Fibroblast of skin of scalp (primary cell): ENCODE data around the gene CPSF3. TPM values are rescaled to one million over a fixed set of nuclear protein-coding genes. Genes with fewer than 3 reads are reported as not detected.

Experiments used
- DNase-seq: peaks from one replicate; pipeline ENCODE4 v3.0.0-alpha.2; 2013
- polyA plus RNA-seq, 2 experiments: library from polyadenylated mRNA; unstranded; fragments of 120-200 nt; gene quantifications; one replicate each; pipeline ENCODE4 v1.2.1, GENCODE V29; 2013; ENCODE audit not compliant: insufficient read length in 2 of 2

Gene CPSF3
- polyA plus RNA-seq (2013, experiment 1 of 2; ENCODE audit: insufficient read length), result 36.8 TPM
- 43.2 TPM for polyA plus RNA-seq (2013, experiment 2 of 2; ENCODE audit: insufficient read length)

DNA sequence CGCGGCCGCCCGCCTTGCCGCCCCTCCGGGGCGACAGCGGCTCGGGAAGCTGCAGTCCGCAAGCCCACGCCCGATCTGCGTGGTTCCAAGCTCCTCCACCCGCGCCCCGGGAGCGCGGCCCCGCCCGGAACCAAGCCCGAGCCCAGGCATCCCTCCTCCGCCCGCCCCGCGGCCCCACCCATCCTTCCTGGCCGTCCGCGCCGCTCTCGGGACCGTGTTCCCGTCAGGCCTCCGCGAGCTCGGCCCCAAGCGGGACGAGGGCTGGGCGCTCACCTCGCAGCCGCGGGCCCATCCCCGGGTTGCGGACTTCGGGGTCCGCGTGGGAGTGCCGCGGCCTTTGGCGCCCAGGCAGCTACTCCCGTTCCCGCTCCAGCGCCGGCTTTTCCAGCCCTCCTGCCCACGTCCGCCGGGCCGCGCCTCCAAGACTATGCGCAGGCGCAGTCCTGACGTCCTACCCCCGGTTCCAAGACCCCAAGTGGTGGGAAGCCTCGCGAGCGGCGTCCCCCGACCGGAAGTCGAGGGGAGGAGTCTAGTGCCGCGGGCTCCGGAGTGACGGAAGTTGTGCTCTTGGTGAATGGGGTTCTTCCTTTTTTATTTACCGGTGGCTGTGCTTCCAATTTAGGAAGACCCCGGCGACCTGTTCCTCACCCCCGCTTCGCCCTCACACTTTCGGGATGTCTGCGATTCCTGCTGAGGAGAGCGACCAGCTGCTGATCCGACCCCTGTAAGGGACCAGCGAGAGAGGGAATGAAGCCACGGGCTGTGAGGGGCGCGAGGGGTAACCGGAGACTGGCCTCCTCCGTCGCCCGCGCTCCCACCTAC lies at the start of gene CPSF3, which contains the start of gene ITGB1BP1:
Gene CPSF3 (plus strand): TSS at position 555 of the 822 bp plus-strand sequence. CDS start 120 bp downstream, at position 675.
Gene ITGB1BP1 (minus strand): TSS at position 429 of the 822 bp plus-strand sequence. CDS start 4,831 bp downstream, outside the sequence.
- peak; percentile 98 for DNase-seq

DNA sequence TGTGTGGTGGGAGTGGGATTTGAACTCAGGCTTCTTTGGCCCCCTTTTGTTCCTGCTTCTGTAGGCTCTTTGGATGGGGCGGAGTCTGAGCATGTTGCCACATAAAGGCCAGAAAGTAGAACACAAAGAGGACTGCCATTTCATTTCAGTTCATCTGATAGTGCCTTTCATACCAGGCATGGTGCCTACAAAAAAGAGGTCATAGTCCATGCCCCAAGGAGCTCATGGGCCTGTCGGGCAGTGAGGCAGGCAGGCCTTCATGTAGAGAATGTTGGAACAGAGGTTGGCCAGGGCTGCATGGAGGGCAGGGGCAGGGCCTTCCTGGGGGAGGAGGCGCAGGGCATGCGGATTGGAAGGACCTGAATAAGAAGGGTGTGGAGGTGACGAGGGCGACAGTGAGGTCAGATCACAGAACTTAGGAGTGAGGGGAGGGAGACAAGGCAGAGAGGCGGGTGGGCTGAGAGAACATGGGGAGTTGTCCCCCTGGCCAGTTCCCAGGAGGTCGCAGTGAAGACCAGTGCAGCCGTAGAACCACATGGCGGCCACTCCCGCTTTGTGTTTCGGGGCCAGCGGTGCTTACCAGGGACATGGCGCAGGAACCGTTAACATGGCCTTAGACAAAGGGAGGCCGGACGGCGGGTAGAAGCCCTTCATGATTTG lies 49.3 kb upstream of the CPSF3 start:
- DNase-seq, result no peak

DNA sequence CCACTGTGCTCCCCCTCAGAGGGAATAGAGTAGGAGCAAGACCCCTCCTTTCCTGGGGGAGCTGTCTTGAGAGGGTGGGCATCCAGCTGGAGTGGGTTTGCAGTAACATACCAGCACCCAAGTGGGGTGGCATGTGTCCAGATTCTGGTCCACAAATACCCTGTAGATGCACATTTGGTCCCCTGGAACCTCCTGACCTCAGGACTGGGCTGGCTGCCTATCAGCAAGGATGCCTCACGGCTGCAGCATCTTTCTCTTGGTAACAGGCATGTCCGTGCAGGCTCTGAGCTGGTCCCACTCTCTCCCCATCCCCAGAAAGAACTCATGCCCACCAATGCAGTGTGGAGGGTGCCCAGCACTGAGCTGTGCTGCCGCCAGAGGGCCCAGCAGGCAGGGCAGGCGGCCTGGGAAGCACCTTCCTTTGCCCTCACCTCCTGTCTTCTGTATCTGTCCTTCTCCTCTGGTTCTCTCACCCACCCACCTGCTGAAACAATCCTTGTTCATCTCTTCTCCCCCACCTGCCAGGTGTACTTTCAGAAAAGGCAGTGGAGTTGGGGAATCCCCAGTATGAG lies 47.5 kb upstream of the CPSF3 start:
- DNase-seq, result no peak

DNA sequence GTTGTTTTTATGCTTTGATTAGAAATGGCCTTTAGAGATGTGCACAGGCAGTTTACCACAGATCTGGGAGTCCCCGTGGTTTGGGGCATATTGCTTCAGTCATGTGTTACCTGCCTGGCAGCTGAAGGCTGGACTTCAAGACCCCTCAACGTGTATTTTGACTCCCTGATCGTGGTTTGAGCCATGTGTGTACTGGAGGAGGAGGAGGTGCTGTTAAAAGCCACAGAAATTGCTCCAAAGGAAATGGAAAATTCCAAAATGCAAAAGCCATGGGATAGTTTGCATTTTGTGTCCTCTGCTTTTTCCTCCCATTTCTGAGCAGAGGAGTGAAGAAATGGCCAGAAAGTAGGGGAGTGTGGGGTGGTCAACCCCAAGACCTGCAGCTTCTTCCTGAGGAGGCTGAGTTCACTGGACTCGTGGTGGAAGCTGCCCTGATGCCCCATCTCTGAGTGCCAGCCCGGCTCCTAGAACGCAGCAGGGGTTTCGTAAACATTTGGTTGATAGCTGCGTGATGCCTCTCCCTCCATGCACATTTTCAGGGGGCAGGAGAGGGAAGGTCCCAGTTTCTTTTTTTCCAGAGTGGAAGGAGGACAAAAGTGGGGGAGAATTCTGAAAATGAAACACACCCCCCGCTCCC lies 45.9 kb upstream of the CPSF3 start:
- no peak for DNase-seq

DNA sequence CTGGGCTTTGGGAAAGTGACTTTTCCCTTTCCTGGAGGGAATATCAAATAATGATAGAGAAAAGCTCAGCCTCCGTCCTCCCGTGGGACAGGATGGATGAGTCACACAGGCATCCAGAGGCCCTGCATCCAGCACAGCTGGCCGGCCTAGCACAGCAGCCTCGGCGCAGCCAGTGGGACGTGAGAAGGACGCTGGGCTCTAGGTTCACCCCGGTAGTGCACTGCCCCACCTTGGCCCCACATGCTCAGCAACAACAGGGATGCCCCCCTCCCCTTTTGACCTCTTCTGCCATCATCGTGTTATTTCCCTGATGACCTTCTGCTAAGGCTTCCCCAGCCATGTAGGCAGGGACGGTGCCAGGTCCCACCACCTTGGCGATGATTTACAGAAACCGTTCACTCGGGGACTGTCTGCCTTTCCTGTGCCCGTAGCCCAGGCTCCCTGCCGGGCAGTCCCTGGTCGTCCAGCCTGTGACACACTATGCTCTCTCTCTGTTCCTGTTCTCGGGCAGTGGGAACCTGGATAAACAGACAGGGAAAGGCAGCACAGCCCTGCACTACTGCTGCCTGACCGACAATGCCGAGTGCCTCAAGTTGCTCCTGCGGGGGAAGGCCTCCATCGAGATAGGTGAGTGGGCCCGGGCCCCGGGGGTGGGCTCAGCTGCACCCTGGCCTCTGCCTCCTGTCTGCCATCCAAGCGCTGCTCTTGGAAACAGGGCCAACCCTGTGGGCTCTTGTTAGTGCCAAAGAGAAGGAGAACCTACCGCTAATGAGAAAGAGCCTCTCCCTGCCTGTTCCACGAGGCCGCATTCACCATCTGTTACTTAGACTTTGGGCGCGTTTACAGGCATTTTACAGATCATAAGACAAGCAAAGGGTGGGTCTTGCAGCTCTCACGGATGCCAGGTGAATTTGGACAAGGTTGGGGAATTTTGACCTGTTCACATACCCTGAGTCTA lies 44.7 kb upstream of the CPSF3 start:
- peak; percentile 82 for DNase-seq

DNA sequence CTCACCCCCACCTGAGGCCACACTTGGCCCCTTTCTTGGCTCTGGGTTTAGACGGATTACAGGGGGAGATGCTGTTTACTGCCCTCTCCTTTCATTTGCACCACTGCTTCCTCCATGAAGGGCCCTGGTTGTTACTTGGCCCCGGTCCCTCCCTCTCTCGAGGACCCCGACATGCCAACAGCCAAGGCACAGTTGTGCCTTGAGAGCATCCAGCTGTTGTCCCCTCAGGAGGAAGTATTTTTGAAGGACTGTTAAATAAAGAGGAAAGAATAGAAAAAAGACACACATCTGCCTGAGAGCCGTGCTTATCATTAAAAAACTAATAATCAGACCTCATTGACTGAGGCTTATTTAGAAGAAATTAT lies 44.1 kb upstream of the CPSF3 start:
- no peak for DNase-seq

DNA sequence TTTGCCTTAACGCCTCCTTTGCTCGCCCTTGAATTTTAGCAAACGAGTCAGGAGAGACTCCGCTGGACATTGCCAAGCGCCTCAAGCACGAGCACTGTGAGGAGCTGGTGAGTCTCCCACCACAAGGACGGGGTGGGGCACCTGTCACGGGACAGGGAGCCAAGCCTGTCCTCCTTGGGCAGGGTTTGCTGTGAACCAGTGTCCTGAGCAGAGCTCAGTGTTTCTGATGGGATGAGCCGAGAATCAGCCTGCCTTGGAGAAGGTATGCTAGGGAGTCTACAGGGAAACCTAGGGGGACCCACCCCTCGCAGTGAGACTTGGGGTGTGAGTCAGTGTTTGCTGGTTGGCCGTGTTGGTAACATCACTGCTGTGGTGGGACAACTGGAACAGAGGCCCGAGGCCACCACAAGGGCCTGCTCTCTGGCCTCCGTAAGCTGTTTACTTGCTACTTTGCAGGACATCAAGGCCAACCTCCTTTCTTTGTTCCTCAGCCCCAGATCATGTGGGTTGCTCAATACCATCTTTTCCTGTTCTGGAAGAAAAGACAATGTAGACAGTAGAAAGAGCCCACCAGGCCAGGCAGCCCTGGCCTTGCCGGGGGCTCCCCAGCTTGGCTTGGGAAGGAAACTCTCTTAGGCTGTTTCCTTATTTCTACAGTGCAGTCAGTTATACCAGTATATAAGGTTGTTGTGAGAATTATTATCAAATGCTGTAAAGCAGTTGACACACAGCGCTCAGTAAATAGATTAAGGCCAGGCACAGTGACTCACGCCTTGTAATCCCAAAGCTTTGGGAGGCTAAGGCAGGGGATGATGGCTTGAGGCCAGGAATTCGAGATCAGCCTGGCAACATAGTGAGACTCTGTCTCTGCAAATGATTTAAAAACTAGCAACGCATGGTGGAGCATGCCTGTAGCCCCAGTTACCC lies 42.5 kb upstream of the CPSF3 start:
- peak; percentile 95 for DNase-seq

DNA sequence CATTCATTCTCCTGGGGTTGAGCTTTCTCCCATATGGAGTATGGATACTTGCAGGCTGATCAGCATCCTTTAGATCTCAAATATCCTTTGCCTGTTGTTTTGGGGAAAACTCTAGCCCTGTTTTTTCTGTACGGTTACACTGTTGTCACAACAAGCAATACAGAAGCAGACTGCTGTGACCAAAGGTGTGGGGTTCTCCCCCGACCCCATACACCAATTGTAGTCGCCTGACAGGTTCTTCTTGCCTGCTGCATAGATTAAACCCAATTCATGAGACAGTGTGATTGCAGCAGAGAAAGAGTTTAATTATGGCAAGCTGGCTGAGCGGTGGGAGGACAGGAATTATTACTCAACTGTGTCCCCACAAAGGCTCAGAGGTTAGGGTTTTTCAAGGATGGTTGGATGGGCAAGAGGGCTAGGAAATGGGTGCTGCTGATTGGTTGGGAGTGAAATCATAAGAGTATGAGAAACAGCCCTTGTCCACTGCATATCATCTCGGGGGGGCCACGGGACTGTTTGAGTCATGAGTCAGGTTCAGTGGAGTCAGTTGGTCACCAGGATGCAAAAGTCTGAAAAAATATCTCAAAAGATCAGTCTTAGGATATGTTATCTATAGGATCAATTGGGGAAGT lies 40.7 kb upstream of the CPSF3 start:
- DNase-seq, result no peak

DNA sequence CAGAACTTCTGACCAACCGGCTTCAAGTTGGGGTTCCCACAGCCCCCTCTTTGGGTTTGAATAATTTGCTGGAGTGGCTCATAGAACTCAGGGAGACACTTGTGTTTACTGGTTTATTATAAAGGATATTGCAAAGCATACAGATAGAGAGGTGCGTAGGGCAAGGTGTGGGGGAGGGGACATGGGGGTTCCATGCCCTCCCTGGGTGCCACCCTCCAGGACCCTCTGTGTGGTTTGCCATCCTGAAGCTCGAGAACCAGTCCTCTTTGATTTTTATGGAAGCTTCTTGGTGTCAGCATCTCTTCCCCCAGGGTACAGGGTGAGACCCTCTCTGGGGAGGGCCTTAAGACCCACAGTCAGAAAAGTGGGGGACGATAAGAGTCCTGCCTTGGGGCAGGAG lies 38.9 kb upstream of the CPSF3 start:
- no peak for DNase-seq

DNA sequence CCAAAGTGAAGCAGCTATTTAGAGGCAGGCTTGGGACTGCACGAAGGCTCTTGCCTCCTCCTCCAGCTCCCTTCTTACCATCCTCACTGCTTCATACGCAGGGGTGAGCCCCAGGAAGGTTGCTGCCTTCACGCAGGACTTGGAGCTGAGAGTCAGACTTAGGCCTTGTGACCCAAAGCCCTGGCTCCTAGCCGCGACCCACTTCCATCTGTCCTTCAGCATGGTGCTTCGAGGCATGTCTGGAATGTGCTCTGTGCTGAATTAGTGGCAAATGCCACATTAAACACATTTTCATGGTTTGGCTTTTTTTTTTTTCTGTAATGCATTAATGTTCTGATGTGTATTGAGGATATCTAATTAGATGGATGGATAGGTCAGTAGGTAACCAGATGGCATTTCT lies 37.6 kb upstream of the CPSF3 start:
- DNase-seq, result peak; percentile 47

DNA sequence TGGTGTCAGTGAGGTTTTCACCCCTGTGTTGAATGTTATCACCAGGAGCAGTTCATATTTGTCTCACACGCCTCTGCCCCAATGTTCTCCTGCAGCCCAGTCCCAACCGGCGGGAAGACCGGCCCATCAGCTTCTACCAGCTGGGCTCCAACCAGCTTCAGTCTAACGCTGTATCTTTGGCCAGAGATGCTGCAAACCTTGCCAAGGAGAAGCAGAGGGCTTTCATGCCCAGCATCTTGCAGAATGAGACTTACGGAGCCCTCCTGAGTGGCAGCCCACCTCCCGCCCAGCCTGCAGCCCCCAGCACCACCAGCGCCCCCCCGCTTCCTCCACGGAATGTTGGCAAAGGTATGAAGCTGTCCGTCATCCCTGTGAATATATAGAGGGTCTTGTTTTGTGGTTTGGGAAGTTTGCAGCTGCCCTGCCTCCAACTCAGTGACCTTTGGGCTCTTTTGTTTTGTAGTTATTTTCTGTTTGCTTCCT lies 35.2 kb upstream of the CPSF3 start:
- no peak for DNase-seq

DNA sequence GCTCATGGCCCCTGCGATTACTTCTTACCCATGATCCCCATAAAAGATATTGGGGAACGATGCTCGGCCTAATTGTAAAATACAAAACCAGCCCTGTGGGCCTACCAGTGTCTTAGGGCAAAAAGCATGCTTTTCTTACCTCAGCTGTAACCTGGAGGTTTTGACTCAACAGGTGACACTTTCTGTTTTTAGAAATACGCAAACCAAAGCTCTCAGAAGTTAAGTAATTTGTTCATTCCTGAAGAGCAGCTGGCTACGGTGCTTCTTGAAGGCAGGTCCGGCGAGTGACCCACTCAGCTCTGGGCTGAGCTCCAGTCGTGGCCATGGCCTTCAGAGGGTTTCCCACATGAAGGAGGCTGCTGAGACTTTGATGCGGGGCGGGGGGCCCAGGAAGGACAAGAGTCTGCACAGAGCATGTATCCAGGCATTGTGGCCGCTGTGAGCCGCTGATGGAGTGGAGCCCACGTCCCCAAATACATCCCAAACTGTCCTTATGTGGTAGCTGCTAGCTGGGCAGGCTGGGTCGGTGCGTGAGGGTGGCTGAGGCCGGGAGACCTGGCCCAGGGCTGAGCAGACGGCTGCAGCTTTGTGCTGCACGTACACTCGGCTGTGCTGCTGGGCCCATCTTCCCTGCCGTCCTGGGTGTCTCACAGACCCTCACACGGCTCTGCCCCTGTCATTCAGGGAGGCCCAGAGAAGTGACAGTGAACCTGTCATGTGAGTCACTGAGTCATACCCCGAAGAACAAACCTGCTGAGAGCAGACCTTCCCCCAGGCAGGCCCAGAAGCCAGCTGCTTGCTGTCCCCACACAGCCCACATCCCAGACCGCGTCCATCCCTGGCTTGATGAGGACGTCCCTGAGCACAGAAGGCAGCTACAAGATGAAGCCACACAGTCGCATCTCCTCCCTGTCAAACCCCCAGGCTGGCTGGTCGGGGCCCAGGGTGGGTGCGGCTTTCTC lies 34.2 kb upstream of the CPSF3 start:
- DNase-seq, result no peak

DNA sequence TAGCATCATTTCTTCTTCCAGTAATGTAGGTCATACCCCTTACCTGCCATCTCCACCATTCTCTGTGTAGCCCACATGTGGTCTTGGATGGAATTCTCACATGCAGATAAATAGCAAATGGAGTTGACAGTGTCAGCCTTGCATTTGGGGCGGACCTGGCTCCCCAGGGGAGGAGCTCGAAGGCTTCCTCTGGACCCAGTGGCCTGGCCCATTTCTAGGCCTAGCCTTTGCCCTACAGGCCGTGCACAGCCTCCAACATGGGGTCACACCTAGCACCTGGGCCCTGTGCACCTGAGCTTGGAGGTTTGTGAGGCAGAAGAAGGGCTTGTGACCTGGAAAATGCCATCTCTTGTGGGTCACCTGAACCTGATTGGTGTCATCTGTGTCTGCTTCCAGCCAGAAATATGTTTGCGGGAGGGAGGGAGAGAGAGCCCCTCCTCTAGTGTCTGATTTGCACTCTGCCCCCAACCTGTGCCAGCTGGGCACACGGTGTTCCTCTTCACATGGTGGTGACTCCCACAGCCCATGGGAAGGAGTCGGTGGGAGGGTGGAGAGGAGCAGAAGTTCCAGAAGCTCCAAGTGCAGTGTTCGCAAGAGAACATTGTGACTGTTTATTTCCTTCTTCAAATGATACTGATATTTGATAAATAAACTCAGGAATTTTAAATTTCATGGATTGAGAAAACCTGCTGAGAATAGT lies 33.2 kb upstream of the CPSF3 start:
- no peak for DNase-seq

DNA sequence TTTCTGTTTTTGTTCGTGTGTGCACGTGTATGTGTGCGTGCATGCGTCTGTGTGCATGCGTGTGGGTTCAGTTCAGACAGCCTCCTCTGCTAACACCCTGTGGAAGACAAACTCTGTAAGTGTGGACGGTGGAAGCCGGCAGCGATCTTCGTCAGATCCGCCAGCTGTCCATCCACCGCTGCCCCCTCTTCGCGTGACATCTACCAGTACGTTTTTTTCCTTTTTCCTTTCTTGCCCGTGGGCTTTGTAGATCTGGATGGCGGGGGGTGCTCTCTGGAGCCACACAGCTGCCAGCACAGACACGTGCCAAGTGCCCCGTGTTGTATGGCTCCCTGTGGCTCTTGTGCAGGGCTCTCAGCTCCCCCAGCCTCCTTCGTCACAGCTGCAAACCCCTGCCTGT lies 32.5 kb upstream of the CPSF3 start:
- DNase-seq, result no peak

DNA sequence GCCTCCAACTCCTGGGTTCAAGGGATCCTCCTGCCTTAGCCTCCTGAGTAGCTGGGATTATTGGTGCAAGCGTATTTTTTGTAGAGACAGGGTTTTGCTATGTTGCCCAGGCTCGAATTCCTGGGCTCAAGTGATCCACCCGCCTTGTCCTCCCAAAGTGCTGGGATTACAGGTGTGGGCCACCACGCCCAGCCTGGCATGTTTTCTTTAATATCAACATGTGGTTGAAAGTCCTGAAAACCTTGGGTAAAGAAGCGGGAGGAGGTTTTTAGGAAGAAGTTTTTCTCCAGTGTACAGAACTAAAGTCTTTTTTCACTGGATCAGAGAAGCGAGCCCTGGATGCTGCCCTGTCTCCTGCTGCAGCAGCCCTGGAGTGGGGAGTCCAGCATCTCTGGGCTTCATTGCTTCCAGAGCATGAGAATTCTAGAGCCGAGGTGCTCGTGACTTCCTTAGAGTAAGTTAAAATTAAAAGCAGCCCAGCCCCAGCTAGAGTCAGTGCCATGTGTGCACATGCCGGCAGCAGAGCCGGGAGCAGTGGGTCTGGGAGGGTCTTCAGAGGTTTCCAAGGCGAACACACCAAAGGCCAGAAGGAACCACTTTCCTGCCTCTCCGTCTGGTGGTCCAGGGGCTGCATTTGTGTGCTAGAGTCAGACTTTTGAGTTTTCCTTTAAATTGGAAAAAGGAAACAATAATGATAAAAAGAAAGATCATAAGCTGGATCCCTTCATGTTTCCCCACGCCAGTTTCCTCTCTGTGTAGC lies 31.3 kb upstream of the CPSF3 start:
- no peak for DNase-seq

DNA sequence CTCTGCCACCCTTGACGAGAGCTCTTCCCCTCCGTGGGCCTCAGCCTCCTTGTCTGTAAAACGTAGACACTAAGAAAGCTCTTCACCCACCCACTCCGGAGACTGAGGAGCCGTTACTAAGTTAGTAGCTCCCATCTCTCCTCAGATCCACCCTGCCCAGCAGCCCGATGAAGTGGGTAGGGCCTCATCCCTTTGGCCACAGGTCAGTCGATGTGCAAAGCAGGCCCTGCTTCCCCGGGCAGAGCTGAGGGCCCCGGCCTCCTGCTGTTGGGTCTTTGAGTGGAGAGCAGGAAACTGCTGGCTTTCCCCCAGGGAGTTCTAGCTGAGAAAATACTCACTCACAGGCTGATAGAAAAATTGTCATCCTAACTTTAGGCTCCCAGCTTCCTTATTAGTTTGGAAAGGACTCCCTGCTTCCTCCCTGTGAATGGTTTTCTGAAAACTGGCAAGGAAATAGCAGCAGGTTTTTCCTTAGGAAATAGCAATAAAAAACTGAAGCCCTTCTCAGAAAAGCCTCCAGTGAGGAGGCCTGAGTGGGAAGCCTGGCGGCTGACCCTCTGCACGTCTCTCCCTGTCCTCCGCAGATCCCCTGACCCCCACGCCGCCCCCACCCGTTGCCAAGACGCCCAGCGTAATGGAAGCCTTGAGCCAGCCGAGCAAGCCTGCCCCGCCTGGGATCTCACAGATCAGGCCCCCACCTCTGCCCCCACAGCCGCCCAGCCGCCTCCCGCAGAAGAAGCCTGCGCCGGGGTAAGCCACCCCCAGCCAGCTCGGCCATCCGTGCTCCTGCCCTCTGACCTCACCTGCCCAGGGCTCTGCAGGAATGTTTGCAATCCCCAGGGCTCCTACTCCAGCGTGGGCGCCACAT lies 30.3 kb upstream of the CPSF3 start:
- peak; percentile 79 for DNase-seq
